K562 (cell line): ENCODE measurements around the gene GRAMD1B. TPM values are rescaled to one million over a fixed set of nuclear protein-coding genes. Genes with fewer than 3 reads are reported as not detected.

Experiments
- ATAC-seq: fragments of 200-7000 bp; cut with Tn5 transposase; 3 replicates; pipeline ENCODE4 v1.9.1; 2020; ENCODE audit warnings: moderate library complexity
- BruUV-seq: library from RNA; stranded (reverse); fragments of 400-500 nt; replicated peaks from 2 replicates; lab custom pipeline; 2021; lab: Mats Ljungman, UMichigan
- CTCF ChIA-PET: fragments of 300-600 bp; formaldehyde crosslinking; extraction: SDS; loops from one replicate; lab custom pipeline; 2021; ENCODE audit warnings: low intra/inter-chr PET ratio; lab: Yijun Ruan, JAX
- POLR2A ChIA-PET: fragments of 300-600, 350-650 bp; sonication (Branson Sonifier 250); formaldehyde crosslinking; extraction: SDS; loops from one replicate; lab custom pipeline; 2021; ENCODE audit warnings: antibody characterized with exemption, inconsistent platforms; lab: Yijun Ruan, JAX
- DNase-seq, 4 experiments: peaks; one replicate each; pipeline versions ENCODE4 v3.0.0 to v3.0.0-alpha.2; 2011 to 2018; ENCODE audit warnings: low spot score in 3 of 4, mixed read lengths in 3 of 4; ENCODE audit errors: extremely low read depth in 1 of 4
- FAIRE-seq: peaks from 2 replicates; lab custom pipeline; 2011; peaks lifted over from hg19 to GRCh38; lab: Jason Lieb, UNC
- H2AFZ ChIP-seq: 2 replicates; pipeline ENCODE4 v1.6.0; 2011; ENCODE audit warnings: low read depth, low read length, control low read depth, inconsistent platforms
- H3K27ac ChIP-seq: fragments of 200-600 bp; 3 replicates; pipeline ENCODE4 v1.8.0; 2011; ENCODE audit warnings: low read depth, mild to moderate bottlenecking, control low read depth, inconsistent platforms, low read length, moderate library complexity, mixed read lengths; ENCODE audit errors: extremely low read depth
- H3K27me3 ChIP-seq, 2 experiments: fragments of 300-600 bp in 1 of 2; 2 replicates in 1 of 2; 3 replicates in 1 of 2; pipeline versions ENCODE4 v1.6.0 to v1.8.0; 2011; ENCODE audit warnings: inconsistent platforms in 2 of 2, low read length in 2 of 2, mild to moderate bottlenecking in 1 of 2, mixed read lengths in 1 of 2, moderate library complexity in 1 of 2; ENCODE audit not compliant: control insufficient read depth in 2 of 2, insufficient read depth in 2 of 2
- H3K36me3 ChIP-seq: fragments of 300-600 bp; 3 replicates; pipeline ENCODE4 v1.8.0; 2011; ENCODE audit warnings: mild to moderate bottlenecking, low read length, inconsistent platforms; ENCODE audit not compliant: control insufficient read depth, insufficient read depth
- H3K4me1 ChIP-seq, 2 experiments: fragments of 200-600 bp in 1 of 2; replicated peaks in 1 of 2; 2 replicates in 1 of 2; 3 replicates in 1 of 2; pipeline versions ENCODE4 v1.5.1 to v1.8.0; 2011; ENCODE audit warnings: inconsistent platforms in 2 of 2, low read length in 2 of 2, mild to moderate bottlenecking in 1 of 2, mixed read lengths in 1 of 2, moderate library complexity in 1 of 2; ENCODE audit not compliant: control insufficient read depth in 2 of 2, insufficient read depth in 2 of 2
- H3K4me2 ChIP-seq: 2 replicates; pipeline ENCODE4 v1.6.1; 2011; ENCODE audit warnings: low read length, control low read depth, inconsistent platforms, mixed read lengths; ENCODE audit not compliant: insufficient read depth
- H3K4me3 ChIP-seq: fragments of 200-600 bp; sonication (generic), shearing (Covaris generic); 2 replicates; pipeline ENCODE4 v1.5.1; 2016; ENCODE audit warnings: control low read depth, inconsistent platforms
- H3K79me2 ChIP-seq: fragments of 200-600 bp; 3 replicates; pipeline ENCODE4 v1.8.0; 2011; ENCODE audit warnings: low read length, inconsistent platforms; ENCODE audit not compliant: control insufficient read depth, insufficient read depth
- H3K9ac ChIP-seq, 2 experiments: 2 replicates each; pipeline versions ENCODE4 v1.6.0 to v1.6.1; 2011; ENCODE audit warnings: low read depth in 2 of 2, low read length in 2 of 2, control low read depth in 1 of 2, inconsistent platforms in 1 of 2, mild to moderate bottlenecking in 1 of 2, mixed read lengths in 1 of 2; ENCODE audit not compliant: insufficient read depth in 1 of 2
- H3K9me1 ChIP-seq: one replicate; pipeline ENCODE4 v1.6.0; 2011; ENCODE audit warnings: inconsistent platforms, mild to moderate bottlenecking, low read length, moderate library complexity; ENCODE audit not compliant: control insufficient read depth, insufficient read depth
- H3K9me3 ChIP-seq: replicated peaks from 2 replicates; pipeline ENCODE4 v1.5.1; 2011; ENCODE audit warnings: low read depth, low read length, inconsistent platforms; ENCODE audit not compliant: control insufficient read depth, insufficient read depth
- H4K20me1 ChIP-seq: replicated peaks from 2 replicates; pipeline ENCODE4 v1.6.1; 2011; ENCODE audit warnings: low read length, inconsistent platforms, mixed read lengths; ENCODE audit not compliant: control insufficient read depth, insufficient read depth
- ATF7 ChIP-seq: fragments of 450-650 bp; IDR thresholded peaks from 2 replicates; pipeline ENCODE4 v1.7.1; 2014; ENCODE audit warnings: mild to moderate bottlenecking, moderate library complexity
- FOXK2 ChIP-seq, 2 experiments: fragments of 450-650 bp; IDR thresholded peaks in 1 of 2; conservative IDR thresholded peaks in 1 of 2; 2 replicates each; pipeline ENCODE4 v1.6.1; 2016; ENCODE audit warnings: low read depth in 2 of 2, mild to moderate bottlenecking in 1 of 2
- PHTF2 ChIP-seq: fragments of 250-450 bp; sonication (Bioruptor Pico); IDR thresholded peaks from 2 replicates; pipeline ENCODE4 v1.5.0; 2021; ENCODE audit warnings: mild to moderate bottlenecking
- RAD51 ChIP-seq: fragments of 450-650 bp; IDR thresholded peaks from 2 replicates; pipeline ENCODE4 v1.7.1; 2016; ENCODE audit warnings: low read depth, mild to moderate bottlenecking, borderline replicate concordance
- ZKSCAN8 ChIP-seq: fragments of 200-800 bp; sonication (Bioruptor generic); IDR thresholded peaks from 2 replicates; pipeline ENCODE4 v1.6.1; 2016; ENCODE audit warnings: missing genetic modification characterization, missing compliant biosample characterization
- WGBS: fragments of 100-300 bp; shearing (Covaris generic); methylation state at CpG from one replicate; pipeline ENCODE4 v1.1.6; 2016; ENCODE audit warnings: low coverage, mixed read lengths; ENCODE audit not compliant: insufficient coverage; ENCODE audit errors: missing lambda C conversion rate; 5-methylcytosine and 5-hydroxymethylcytosine counted together
- in situ Hi-C: fragments of 300-500 bp; cut with MboI; formaldehyde crosslinking; loops from 4 replicates; pipeline ENCODE4 v1.15.0; 2018; ENCODE audit warnings: inconsistent platforms, mixed read lengths
- intact Hi-C: fragments of 100-400 bp; cut with micrococcal nuclease; formaldehyde crosslinking; loops from 2 replicates; pipeline ENCODE4 v1.14.2; 2022
- polyA plus RNA-seq, 8 experiments: library from polyadenylated mRNA; depleted of rRNA in 4 of 8; stranded (reverse) in 5 of 8; unstranded in 3 of 8; fragments of >200 nt; fragmentation: Nextera tagmentation in 2 of 8; fragmentation: Illumina TruSeq in 1 of 8; extraction: Ambion mirVana in 2 of 8; extraction: Trizol in 1 of 8; gene quantifications; 2 replicates each; pipeline versions ENCODE4 v1.2.1 to v1.2.3, GENCODE V29; 2011 to 2014; ENCODE audit warnings: inconsistent platforms in 1 of 8, missing spikeins in 1 of 8
- total RNA-seq, 7 experiments: library from RNA; depleted of rRNA in 6 of 7; stranded (reverse); fragments of >200 nt in 6 of 7; fragmentation: Illumina TruSeq in 2 of 7; extraction: Trizol in 2 of 7; gene quantifications; 2 replicates each; pipeline versions ENCODE4 v1.2.1 to v1.2.3, GENCODE V29; 2011 to 2021; ENCODE audit warnings: low replicate concordance in 1 of 7
- TF ChIP-seq, protein P1 (sequence below): fragments of 450-650 bp; formaldehyde crosslinking; IDR thresholded peaks from 2 replicates; pipeline ENCODE4 v1.4.0; 2020; ENCODE audit warnings: mild to moderate bottlenecking, mixed read lengths

The GRAMD1B gene
- total and polyA plus RNA-seq, 9 of the 15 experiments (the other 6 are each of a cell fraction or from before 2014, with no cell fraction given), result 0.31 TPM; not detected in 8

DNA sequence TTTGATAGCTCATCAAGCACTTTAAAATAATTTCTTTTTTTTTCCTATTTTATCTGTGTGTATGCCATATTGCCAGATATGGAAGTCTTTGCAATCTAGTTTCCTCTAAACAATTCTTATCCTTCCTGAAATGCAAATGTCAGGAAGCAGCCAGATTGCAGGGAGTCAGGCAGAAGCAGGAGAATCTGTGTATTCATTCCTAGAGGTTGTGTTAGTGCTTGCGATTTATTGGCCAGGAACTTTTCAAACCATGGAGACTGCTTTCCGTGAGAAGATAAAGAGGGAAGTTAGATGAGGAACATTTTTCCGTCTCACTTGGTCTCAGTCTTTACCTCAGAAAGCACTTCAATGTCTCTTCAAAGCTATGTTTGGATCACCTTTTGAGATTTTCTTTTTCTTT is 91.9 kb downstream of the GRAMD1B start:
- Histone ChIP-seq H3K79me2 (no peaks in the 10 kb centered on the region), H4K20me1 (no peaks in the 10 kb centered on the region), H3K27me3 (peaks cover 0 to 15% of the 10 kb centered on the region in 2 experiments; a peak in 2 of 5 replicates), H3K36me3 (no peaks in the 10 kb centered on the region), H2AFZ (no peak overlapping the region), H3K4me2 (no peak overlapping the region), H3K4me3 (no peak overlapping the region), H3K4me1 (no peaks in the 10 kb centered on the region), H3K9ac (no peak overlapping the region), H3K27ac (no peak overlapping the region), H3K9me3 (no peaks in the 10 kb centered on the region), H3K9me1 (no peaks in the 10 kb centered on the region)
- CTCF ChIA-PET, result no interaction called here
- ATAC-seq, result no peak
- no TSS peak for BruUV-seq
- POLR2A ChIA-PET, result interaction anchor here (1.2 kb wide), 1 partner anchor 11 kb away, joined by 3 read pairs; no protein-coding TSS in a partner anchor
- intact Hi-C loops (no loop called here), in situ Hi-C loops (no loop called here)
- no peak for TF ChIP-seq ZKSCAN8 (CRISPR knock-in tag)
- no peak for FAIRE-seq
- 0% methylated on average over 3 of the region's 3 CpGs for WGBS
- no peak for DNase-seq

DNA sequence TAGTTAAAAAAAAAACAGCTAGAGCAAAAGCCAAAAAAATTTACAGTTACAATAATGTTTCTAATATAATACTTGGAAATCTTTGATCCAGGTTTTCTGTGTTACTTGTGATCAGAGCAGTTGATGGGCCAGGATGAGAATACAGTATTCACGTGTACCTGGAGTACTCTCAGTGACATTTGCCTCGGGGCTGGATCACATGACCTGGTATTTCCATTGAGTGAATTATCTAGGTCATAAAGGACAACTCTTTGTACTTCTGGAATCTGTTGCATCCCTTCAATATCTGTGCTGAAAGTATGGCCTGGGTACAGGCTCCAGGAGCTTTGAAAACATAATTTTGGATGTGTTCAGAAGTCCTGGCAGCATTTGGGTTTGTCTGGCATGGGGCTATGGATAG is 93.5 kb downstream of the GRAMD1B start:
- H3K36me3 ChIP-seq, result no peaks in the 10 kb centered on the region
- intact Hi-C loops, result no loop called here
- H4K20me1 ChIP-seq, result no peaks in the 10 kb centered on the region
- no peak for DNase-seq
- H3K27ac ChIP-seq, result no peak overlapping the region
- ChIA-PET POLR2A (no interaction called here), CTCF (interaction anchor here (0.7 kb wide), 1 partner anchor 273 kb away, joined by 3 read pairs; no protein-coding TSS in a partner anchor)
- no peaks in the 10 kb centered on the region for H3K79me2 ChIP-seq
- H3K4me1 ChIP-seq, result no peaks in the 10 kb centered on the region
- no peak overlapping the region for H2AFZ ChIP-seq
- H3K4me2 ChIP-seq, result no peak overlapping the region
- H3K27me3 ChIP-seq, result peaks cover 0 to 15% of the 10 kb centered on the region in 2 experiments; a peak in 2 of 5 replicates
- 0% methylated on average over 2 of the region's 2 CpGs for WGBS
- in situ Hi-C loops, result no loop called here
- FAIRE-seq, result no peak
- no peaks in the 10 kb centered on the region for H3K9me3 ChIP-seq
- no peak overlapping the region for H3K4me3 ChIP-seq
- no peaks in the 10 kb centered on the region for H3K9me1 ChIP-seq
- no peak overlapping the region for H3K9ac ChIP-seq
- ATAC-seq, result no peak
- TF ChIP-seq ATF7, result no peak
- no peak for TF ChIP-seq FOXK2 (conservative IDR thresholded peaks at IDR 0.05 in 1 of 2, IDR thresholded peaks at IDR 0.05 in 1 of 2; ENCODE audit: low read depth in 2 of 2)
- TF ChIP-seq RAD51, result no peak
- TF ChIP-seq, protein P1, sequence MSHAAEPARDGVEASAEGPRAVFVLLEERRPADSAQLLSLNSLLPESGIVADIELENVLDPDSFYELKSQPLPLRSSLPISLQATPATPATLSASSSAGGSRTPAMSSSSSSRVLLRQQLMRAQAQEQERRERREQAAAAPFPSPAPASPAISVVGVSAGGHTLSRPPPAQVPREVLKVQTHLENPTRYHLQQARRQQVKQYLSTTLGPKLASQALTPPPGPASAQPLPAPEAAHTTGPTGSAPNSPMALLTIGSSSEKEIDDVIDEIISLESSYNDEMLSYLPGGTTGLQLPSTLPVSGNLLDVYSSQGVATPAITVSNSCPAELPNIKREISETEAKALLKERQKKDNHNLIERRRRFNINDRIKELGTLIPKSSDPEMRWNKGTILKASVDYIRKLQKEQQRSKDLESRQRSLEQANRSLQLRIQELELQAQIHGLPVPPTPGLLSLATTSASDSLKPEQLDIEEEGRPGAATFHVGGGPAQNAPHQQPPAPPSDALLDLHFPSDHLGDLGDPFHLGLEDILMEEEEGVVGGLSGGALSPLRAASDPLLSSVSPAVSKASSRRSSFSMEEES, result peak; percentile 65
- no peak for TF ChIP-seq PHTF2 (CRISPR knock-in tag)
- BruUV-seq, result no TSS peak
